HG02798 (cell line): ENCODE measurements around the gene FAM13A.
"Not testable (repeated sequence)": the region's sequence is repeated elsewhere in the genome, so short reads cannot be mapped to it uniquely, and the experiment has no call there.

Source experiments
- ATAC-seq: cut with Tn5 transposase; IDR thresholded peaks from one replicate; pipeline ENCODE4 v1.9.1; 2021; ENCODE audit warnings: mild to moderate bottlenecking; ENCODE audit not compliant: unreplicated experiment, poor library complexity

The FAM13A gene

GRCh38 chr4:88910101-88910500, 146.9 kb downstream of the FAM13A start:
- ATAC-seq, result no peak

DNA sequence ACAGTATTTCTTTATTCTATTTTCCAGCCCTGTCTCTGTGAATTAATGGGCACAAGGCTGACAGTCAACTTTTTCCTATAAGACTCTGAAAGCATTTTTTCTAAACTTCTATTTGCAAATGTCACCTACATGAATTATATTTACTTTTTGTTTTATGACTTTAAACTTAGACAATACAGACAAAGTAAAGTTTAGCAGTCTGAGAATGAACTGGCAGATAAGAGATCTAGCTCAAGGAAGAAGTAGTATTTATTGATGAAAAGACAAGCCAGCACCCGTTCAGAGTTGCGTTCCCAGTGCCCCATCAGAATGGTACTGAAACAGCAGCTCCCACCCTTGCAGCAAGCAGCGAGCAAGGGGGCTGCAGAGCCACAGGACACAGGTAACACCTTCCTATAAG, 148.5 kb downstream of the FAM13A start:
- ATAC-seq, result no peak

DNA sequence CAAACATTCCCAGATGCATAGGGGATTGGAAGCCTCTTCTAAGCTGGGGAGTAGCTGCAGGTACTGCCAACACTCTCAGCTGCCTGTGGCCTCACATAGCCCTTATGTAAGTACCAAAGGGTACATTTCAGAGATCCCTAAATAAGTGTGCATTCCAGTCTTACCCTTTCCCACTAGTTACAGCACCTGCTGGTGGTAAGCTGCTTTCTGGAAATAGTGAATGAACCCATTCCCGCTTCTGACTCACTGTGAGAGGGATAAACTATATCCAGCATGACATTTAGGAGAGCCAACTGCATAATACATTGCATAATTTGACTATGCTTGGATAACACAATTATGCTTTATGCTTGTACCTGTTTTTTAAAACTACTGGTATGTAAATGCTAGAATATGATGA, 149.0 kb downstream of the FAM13A start:
- ATAC-seq, result no peak

DNA sequence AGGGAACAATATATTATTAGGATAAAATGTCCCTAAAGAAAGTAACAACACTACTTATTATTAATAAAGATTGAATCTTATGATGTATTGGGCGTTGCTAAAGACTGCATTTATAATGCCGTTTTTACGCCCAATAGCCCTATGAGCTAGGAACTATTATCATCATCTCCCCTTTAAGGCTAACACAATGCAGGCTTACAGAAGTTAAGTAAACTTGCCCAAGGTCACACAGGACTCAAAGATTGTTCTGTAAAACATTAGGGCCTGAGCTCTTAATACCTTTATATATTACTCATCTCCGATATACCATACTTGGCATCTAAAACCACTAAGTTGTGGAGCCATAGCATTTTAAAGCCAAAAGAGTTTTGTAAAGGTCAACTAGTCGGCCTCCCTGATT, 149.5 kb downstream of the FAM13A start:
- ATAC-seq, result no peak

DNA sequence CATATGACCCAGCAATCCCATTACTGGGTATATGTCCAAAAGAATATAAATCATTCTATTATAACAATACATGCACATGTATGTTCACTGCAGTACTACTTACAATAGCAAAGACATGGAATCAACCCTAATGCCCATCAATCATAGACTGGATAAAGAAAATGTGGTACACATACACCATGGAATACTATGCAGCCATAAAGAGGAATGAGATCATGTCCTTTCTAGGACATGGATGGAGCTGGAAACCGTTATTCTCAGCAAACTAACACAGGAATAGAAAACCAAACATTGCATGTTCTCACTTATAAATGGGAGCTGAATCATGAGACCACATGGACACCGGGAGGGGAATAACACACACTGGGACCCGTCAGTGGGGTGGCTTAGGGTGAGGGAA, 152.7 kb downstream of the FAM13A start:
- not testable (repeated sequence) for ATAC-seq

DNA sequence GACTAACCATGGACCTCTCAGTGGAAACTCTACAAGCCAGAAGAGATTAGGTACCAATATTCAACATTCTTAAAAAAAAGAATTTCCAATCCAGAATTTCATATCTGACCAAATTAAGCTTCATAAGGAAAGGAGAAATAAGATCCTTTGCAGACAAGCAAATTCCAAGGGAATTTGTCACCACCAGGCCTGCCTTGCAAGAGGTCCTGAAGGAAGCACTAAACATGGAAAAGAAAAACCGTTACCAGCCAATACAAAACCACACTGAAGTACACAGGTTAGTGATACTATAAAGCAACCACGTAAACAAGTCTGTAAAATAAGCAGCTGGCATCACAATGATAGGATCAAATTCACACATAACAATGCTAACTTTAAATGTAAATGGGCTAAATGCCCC, 156.6 kb downstream of the FAM13A start:
- no peak for ATAC-seq

- ATAC-seq, result no peak
Measured at GRCh38 chr4:88897752-88898151, 159.2 kb downstream of the FAM13A start.

DNA sequence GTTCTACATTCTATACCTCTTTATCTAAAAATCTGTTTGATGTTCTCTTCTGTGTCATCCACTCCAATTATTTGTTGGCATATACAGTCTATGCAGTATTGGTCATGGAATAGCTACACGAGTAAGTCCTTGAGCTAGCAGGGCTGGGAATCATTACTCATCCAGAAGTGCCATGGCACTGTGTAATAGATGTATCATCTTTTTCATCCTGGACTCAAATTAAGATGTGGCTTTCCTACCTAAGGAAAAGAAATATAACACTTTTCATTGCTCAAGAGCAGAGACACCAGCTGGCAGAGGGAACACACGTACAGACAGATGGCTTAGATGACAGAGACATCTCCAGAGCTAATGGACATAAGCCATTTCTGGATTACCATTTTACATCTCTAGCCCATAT, 159.8 kb downstream of the FAM13A start:
- no peak for ATAC-seq

GRCh38 chr4:88893961-88894360, 163.0 kb downstream of the FAM13A start:
- ATAC-seq, result no peak

- ATAC-seq, result no peak
Measured at GRCh38 chr4:88892646-88893045, 164.3 kb downstream of the FAM13A start.

DNA sequence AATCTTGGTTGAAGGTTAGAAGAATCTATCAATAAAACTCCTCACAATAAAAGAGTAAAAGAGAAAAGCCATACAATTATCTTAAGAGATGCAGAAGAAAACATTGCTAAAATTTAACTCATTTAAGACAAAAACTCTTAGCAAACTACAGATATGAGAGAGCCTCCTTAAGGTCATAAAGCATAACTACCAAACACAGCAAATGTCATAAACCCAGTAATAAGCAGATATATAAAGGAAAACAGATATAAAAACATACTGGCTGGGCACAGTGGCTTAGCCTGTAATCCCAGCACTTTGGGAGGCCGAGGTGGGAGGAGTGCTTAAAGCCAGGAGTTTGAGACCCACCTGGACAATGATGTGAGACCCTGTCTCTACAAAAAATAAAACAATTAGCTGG, 165.3 kb downstream of the FAM13A start:
- ATAC-seq, result no peak

- ATAC-seq, result not testable (repeated sequence)
Measured at GRCh38 chr4:88887409-88887808, 169.6 kb downstream of the FAM13A start.

DNA sequence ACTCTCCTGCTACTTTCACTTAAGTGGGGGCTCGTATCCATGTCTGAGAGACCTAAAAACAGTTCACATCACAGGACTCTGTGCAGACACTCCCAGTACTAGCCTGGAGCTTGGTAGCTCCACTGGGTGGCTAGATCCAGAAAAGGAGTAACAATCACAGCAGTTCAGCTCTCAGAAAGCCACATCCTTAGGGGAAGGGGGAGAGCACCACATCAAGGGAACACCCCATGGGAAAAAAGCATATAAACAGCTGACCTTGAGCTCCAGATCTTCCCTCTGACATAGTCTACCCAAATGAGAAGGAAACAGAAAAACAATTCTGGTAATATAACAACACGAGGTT, 175.8 kb downstream of the FAM13A start:
- no peak for ATAC-seq

DNA sequence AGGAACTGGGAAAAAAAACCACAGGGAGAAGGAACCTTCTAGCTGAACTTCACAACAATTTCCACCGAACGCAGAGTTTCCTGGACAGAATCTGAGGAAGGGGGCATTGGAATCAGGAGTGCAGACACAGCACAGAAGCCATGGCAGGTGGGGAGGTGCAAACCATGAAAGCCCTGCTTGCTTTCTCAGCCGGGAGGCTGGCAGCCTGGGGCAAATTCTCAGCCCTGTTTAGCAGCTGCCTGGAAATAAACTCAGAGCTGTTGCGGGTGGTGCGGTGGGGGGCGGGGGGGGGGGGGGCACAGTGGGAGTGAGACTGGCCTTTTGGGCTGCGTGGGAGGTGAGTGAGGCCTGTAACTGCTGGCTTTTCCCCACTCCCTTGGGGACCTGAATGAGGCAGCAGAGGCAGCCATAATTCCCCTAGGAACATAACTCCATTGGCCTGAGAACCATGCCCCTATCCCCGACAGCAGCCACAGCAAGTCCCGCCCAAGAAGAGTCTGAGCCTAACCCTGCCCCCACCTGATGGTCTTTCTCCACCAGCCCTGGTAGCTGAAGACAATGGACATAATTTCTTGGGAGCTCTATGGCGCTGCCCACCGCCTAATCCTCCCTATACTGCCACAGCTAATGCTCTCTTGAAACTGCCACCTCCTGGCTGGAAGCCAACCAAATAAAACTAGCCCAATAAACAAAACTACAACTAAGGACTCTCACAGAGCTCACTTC, 176.3 kb downstream of the FAM13A start:
- no peak for ATAC-seq

- no peak for ATAC-seq
Measured at GRCh38 chr4:88879991-88880390, 177.0 kb downstream of the FAM13A start.

GRCh38 chr4:88878642-88879041, 178.3 kb downstream of the FAM13A start:
- ATAC-seq, result no peak

- ATAC-seq, result no peak
Measured at GRCh38 chr4:88870428-88870827, 186.6 kb downstream of the FAM13A start.

DNA sequence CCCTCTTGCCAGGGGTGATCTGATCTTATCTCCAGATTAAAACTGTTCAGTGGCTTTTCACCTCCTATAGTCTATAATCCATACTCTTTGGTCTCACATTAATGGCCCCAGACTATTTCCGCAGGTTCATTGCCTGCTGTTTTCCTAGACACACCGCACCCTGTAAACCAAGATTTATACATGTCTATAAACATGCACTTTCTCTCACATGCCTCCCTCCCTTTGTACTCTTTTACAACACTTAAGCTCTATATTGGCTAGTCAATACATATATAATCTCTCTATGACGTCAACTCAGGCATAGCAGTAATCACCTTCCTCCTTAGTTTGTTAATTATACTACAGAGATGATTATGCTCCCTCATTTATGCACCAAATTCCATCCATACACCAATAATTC, 188.5 kb downstream of the FAM13A start:
- no peak for ATAC-seq

GRCh38 chr4:88866862-88867550, 190.0 kb downstream of the FAM13A start:
- ATAC-seq, result no peak

GRCh38 chr4:88865466-88865865, 191.5 kb downstream of the FAM13A start:
- ATAC-seq, result no peak

DNA sequence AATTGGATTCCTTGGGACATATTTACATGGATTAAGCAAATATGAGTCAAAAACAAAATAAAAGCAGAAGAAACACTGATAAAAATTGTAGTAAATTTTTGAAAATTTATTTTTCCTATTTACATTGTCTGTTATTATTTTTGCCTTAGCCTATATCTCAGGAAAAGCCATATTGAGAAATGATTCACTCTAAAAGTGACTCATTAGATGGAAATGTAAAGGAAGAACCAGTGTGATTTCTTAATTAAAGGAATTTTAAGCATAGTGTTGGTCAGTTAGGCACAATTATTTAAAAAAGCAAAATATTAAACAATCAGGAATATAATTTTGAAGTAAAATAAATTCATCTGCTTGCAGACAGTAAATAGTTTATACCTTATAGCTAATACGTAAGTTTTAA, 191.9 kb downstream of the FAM13A start:
- no peak for ATAC-seq

GRCh38 chr4:88860586-88860985, 196.4 kb downstream of the FAM13A start:
- ATAC-seq, result no peak
